Fibroblast of skin of back (primary cell): Measurements from ENCODE around the gene PTH1R.

Experiments used
- DNase-seq: peaks from one replicate; pipeline ENCODE4 v3.0.0-alpha.2; 2013

Gene PTH1R

DNA sequence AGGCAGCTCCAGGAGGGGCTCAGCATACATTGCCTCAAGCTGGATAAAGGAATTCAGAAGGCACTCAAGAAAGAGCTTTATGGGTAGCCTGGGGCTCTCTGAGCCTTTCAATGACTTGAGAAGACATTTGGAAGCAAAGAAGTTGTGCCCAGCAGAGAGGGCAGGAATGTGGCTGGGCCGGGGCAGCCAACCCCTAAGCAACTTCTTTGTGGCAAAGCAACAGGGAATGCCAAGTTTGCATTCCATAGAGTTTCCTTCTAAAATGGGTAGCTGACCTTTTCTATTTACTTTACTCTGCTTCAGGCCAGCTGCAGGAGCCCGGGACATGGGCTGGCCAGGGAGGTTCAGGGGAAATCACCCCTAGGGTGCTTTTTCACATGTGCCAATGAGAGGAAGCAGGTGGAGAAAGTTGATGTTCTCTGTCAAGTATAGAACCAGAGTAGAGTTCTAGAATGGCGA, 53.5 kb downstream of the PTH1R start:
- DNase-seq = no peak

DNA sequence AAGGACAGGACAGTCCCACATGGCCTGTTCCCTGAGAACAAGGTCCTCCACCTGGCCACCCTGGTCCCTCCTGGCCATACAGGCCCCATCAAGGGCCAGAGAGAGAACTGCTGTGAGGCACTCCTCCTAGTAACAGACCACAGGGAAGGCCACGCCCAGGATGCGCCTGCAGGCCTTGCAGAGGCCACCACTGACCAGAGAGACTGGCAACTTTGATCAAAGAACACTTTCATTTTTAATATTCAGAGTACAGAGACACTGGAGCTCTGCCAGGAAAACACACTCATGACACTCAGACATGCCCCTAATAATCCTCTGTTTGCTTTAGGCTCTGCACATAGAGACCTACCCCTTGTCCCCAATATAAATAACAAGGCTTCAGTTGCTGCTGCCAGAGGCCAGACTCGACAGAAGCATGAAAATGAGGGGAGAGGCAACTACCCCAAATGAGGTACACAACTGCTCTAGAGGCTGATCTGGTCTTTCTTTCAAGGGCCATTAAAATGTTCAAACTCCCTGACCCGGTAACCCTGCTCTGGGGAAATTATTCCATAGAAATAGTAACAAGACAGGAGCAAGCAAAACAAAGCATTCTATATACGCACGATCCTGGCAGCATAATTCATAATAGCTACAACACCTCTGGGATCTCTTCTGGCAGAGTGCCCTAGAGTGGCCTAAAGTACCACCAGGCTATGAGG, 54.3 kb downstream of the PTH1R start:
- peak; percentile 23 for DNase-seq

GRCh38 chr3:46932455-46933225, 55.1 kb downstream of the PTH1R start:
- DNase-seq = no peak

DNA sequence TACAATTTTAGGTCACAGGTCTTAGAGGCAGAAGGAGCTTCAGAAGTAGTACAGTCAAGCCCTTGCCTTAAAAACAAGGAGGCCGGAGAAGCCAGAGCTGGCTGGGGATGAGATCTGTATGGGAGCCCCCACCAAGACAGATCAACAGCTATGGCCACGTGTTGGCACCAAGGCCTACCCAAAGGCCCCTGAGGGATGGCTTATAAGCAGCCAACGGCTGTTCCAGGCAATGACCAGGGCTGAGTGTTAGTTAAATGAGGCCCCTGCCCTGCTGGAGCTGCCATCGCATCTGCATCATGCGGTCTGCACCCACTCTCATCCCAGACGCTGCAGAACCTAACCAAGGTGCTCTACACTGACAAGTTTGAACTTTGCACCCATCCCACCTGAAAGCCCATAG, 55.7 kb downstream of the PTH1R start:
- no peak for DNase-seq

- DNase-seq = no peak
Measured at GRCh38 chr3:46934072-46934471, 56.6 kb downstream of the PTH1R start.

DNA sequence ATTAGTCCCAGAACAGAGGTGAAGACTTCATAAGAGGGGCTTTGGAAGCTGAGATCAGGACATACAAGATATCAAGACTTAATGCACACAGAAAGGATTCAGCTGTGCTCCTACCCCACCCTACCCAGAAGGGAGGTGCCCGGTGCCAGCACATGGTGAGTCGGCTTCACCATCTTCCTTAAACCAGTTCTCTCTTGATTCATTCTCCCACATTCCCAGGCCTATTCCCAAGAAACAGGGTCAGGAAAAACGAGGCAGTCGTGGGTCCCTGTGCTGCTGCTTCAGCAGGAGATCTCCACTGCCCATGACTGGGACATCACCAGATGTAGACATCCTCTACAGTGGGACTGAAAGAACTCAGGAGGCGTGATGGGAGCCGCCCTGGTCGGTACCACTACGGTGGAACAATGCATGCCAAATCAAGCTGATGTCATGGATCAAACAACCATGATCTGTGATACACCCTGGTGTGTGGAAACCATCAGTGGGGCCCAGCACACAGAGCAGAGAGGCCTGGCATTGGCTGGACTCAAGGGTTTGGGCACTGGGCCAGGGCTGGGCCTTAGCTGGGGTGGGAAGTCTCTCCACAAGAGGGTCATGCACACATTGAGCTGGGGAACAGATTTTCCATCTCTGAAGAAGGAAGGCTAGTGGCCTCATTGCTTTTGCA, 57.1 kb downstream of the PTH1R start:
- DNase-seq = peak; percentile 40

DNA sequence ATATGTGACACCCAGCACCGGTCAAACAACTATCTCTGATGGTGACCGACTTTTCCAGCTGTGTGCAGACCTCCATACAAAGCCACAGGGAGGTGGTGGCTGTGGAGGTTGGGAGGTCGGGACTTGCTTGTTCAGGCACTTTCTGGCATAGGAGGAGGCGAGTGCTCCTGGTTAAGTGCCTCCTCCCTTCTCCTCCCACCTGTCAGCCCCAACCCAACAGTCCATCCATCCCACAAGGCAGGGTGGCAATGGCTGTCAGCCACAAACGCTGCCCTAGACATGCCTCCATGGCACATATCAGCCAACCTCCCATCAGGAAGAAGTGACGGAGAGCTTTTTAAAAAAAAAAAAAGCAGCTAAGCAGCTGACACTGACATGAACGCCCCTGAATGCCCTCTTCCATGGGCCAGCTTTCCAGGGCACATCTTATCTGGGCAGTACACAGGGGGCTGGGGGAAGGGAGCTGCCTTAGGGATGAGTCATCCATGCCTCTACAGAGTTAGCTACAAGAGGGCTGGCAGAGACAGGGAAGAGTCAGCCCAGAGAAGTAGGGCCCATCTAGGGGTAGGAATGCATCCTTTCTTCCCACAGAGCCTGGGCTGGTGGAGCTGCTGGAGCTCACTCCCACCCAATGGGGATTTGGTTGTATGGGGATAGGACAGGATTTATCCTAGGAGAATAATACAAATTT, 57.8 kb downstream of the PTH1R start:
- peak; percentile 98 for DNase-seq

GRCh38 chr3:46935989-46936558, 58.6 kb downstream of the PTH1R start:
- DNase-seq = no peak

DNA sequence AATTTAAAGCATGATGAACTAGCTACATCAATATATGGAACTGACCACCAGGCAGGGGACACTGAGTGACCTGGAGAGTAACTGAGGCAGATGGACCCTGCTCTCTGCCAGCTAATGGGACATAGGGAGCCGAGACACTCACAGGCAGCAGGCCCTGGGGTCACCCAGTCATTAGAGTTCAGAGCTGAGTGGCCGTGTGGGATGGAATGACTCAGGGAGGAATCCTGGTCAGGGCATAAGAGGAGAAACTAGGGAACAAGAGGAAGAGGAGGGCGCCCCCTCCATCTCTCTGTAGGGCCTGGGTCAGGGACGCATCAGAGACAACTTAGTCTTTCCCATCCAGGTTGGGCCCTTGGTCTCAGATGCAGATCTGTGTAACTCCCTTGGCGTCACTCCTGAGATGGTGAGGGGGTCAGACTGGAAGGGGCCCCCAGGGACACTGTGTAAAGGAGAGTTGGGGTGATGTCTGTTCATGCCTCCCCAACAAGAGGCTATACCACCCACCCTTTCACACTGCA, 59.3 kb downstream of the PTH1R start:
- DNase-seq = no peak

DNA sequence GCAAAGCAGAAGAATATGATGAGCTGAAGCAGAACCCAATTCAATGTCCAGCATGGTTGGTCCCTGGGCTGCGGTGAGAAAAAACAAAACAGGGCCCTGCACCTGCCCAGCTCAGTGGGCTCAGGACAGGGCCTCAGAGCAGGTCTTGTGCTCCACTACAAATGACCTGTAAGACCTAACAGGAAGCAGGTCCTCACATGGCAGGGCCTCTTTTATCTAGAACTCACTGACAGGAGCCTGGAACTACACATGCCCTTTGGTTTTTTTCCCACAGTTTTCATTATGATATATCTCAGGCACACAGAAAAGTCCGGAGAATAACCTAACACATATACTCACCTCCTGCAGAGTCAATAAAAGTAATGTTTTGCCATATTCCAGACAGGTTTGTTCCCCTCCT, 60.6 kb downstream of the PTH1R start:
- DNase-seq = no peak

DNA sequence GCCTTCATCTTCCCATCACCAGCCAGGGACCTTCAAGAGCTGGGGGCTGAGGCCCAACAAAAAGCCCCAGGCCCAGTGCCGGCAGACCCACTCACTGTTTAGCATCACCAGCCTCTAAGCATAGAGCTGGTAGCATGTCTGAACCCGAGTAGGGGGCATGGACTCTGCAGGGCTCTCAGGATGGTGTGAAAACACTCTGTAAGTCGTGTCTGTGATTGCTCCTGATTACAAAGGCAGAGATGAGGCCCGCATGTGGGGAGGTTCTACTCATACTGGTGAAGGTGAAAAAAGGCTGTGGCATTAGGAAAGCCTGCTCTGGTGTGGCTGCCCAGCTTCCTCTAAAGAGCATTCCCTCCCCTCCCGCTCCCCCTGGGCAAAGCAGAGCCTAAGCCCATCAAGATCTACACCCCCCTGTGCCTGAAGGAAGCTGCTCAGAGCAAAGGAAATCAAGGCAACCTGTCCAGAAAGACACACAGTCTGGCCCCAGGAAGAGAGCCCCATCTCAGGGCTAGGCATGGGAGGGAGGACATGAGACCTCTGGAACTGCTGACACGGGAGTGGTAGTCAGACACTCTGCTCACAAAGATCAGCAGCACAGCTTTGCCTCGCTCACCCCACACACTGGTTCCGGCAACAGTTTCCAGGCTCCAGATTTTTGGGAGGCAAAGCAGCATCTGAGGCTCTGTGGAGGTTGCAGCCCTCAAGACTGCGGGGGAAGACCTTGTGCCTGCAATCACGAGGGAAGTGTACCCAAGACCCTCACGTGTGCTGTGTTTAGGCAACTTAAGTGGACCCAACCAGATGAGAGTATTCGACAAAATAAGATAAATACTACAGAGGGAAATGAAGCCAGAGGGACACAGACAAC, 62.3 kb downstream of the PTH1R start:
- DNase-seq = no peak

- DNase-seq = no peak
Measured at GRCh38 chr3:46942076-46942475, 64.6 kb downstream of the PTH1R start.

DNA sequence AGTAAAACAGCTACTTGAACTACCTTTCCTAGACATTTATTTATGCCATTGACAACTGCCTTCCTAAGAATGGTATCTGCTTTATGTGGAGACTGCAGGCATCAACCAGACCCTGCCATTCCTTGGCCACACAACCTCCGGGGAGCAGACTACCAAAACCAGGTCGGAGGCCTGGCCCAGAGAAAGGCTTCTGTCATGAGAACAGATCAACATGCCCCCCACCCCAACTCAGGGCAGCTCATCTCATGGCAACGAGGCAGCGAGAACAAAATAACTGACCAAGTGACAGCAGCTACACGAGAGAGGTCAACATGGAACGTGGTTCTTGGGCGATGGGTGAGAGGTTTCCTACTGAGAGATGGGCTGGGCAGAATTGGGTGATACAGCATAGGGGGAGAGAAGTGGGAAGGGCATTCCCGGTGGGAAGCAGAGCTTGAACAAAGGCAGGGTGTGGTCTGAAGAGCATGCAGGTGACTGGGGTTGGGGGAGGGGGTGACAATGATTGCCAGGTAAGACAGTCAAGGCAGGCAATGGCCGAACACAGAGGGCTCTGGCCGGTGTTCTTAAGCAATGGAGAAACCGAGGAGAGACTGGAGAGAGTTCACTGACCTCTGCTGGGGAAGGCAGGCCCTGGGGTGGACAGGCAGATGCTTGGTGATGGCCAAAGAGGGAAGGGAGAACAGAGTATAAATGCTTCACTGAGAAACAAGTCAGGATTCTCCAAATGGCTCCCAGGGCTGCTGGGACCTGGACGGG, 65.1 kb downstream of the PTH1R start:
- DNase-seq = no peak

GRCh38 chr3:46943237-46944187, 66.0 kb downstream of the PTH1R start:
- no peak for DNase-seq

- DNase-seq = no peak
Measured at GRCh38 chr3:46944191-46944590, 66.7 kb downstream of the PTH1R start.

GRCh38 chr3:46946416-46946815, 68.9 kb downstream of the PTH1R start:
- no peak for DNase-seq

DNA sequence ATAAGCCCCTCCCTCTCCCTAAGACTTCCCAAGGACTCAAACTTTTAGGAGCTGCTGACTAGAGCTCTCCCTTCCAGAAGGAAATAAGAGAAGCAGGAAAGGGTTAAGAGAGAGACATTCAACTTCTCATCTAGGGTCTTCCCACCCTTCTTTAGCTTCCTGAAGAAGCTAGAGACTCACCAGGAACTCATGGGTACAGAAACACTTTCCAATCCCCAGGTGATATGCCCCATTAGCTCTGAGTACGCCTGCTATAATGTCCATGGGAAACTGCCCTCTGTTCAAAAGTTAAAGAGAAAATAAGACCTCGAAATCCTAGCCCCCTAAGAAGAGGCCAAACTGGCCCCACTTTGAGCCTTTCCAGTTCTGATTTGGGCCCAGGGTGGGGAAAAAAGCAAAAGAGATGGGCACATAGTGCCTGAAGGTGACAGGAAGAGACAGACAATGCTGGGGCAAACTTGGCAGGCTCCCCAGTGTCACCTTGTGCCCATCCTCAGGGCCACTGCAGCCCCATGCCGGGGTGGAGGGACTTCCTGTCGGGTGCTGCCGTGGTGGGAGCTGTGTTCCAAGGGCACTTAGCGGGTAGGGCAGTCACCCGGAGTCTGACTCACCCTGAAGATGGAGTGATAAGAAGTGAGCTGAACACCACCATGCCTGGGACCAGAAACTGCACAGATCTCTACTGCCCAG, 69.5 kb downstream of the PTH1R start:
- DNase-seq = peak; percentile 44

GRCh38 chr3:46947546-46947901, 70.0 kb downstream of the PTH1R start:
- DNase-seq = no peak
